ENCODE results near the gene VAPB.

Gene VAPB

DNA sequence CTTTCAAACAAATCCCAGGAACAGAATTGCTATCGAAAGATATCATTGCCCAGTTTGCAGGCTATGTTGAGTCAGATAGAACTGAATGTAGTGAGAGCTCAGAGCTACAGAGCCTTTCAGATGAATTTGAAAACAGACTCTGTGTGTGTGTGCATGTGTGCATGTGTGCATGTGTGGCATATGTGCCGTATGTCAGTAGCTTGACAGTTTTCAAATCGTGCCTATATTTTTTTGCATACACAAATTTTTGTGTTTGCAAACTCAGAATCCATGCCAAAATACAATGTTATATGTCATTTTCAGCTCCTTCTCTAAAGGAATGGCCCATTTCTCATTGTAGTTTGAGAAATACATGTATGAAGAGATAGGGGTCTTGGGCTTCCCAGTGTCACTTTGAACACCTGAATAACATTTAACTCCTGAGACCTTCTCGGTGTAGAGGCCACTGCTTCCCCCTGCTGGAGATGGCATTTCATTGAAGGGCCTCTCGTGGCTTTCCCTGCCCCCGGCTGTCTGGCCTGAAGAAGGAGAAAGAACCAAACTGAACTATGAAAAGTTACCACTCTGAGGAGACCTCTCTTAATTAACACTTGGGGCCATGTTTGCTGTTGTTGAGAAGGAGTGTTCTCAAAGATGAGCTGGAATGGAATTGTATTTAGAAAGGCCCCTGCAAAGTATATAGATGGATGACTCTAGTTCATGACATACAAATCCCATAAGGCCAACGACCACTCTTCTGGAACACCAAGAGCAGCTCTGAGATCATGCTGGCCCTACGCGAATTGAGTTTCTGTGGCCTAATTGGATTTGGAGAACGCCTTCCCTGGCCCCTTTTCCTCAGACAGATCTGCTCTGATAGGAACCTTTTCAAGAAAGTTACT lies 58.7 kb downstream of the VAPB start:
- Histone ChIP-seq H3K4me1 (ENCODE audit: control insufficient read depth, low read depth, low read length) (peaks cover 10% of the 10 kb centered on the region), H2BK120ac (ENCODE audit: low read depth, low read length) (no peak overlapping the region), H3K4me2 (ENCODE audit: low read length) (no peak overlapping the region), H3K56ac (ENCODE audit: low read length) (peak overlapping the region; percentile 22), H2BK5ac (ENCODE audit: low read length) (no peak overlapping the region), H3K27ac (ENCODE audit: low read depth, low read length) (peak overlapping the region; percentile 53), H3K18ac (ENCODE audit: low read length) (no peak overlapping the region), H3K23ac (ENCODE audit: low read length) (no peak overlapping the region), H3K27me3 (ENCODE audit: insufficient read depth, low read length, poor library complexity) (no peaks in the 10 kb centered on the region), H3K36me3 (ENCODE audit: control insufficient read depth, insufficient read depth, low read length) (no peaks in the 10 kb centered on the region), H3K4ac (ENCODE audit: low read depth, low read length) (no peak overlapping the region), H3K79me2 (ENCODE audit: control insufficient read depth, insufficient read depth, low read length) (no peaks in the 10 kb centered on the region), H3K79me1 (ENCODE audit: low read length) (peaks cover 2% of the 10 kb centered on the region), H3K9ac (ENCODE audit: low read length) (no peak overlapping the region), H4K8ac (ENCODE audit: low read depth, low read length) (no peak overlapping the region), H3K4me3 (ENCODE audit: low read length) (no peak overlapping the region), H4K5ac (ENCODE audit: low read length) (no peak overlapping the region), H2BK15ac (replicated peaks; ENCODE audit: low read depth) (no peak overlapping the region), H2AK5ac (ENCODE audit: low read length) (no peak overlapping the region)
- DNase-seq = peak; percentile 82
- WGBS (ENCODE audit: extremely low coverage, insufficient coverage, low lambda C conversion rate) = no CpG with 5 or more reads among the region's 10 CpGs

DNA sequence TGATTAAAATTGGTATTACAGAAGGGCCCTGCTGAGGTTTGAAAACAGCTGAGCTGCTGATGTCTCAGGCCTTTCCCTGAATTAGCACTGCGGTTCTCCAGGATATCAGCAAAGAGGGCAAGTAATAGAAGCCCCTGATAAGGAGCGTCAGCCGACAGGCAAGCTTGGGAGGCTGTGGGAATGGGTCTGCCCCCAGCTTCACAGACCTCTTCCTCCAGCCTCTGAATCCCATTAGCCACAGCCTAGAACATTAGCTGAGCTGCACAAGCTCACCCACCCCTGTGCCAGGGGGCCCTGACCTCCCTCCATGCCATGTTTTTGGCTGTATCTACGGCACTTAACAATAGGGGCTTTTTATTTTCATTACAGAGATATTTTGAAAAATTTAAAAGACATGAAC lies 59.9 kb downstream of the VAPB start:
- Histone ChIP-seq H3K4me2 (ENCODE audit: low read length) (no peak overlapping the region), H2BK15ac (replicated peaks; ENCODE audit: low read depth) (no peak overlapping the region), H4K8ac (ENCODE audit: low read depth, low read length) (no peak overlapping the region), H3K18ac (ENCODE audit: low read length) (no peak overlapping the region), H2AK5ac (ENCODE audit: low read length) (no peak overlapping the region), H3K4ac (ENCODE audit: low read depth, low read length) (no peak overlapping the region), H3K9ac (ENCODE audit: low read length) (no peak overlapping the region), H3K27ac (ENCODE audit: low read depth, low read length) (no peak overlapping the region), H3K4me1 (ENCODE audit: control insufficient read depth, low read depth, low read length) (peaks cover 10% of the 10 kb centered on the region), H3K36me3 (ENCODE audit: control insufficient read depth, insufficient read depth, low read length) (no peaks in the 10 kb centered on the region), H3K56ac (ENCODE audit: low read length) (no peak overlapping the region), H3K79me1 (ENCODE audit: low read length) (no peaks in the 10 kb centered on the region), H3K4me3 (ENCODE audit: low read length) (no peak overlapping the region), H2BK120ac (ENCODE audit: low read depth, low read length) (no peak overlapping the region), H3K79me2 (ENCODE audit: control insufficient read depth, insufficient read depth, low read length) (no peaks in the 10 kb centered on the region), H3K27me3 (ENCODE audit: insufficient read depth, low read length, poor library complexity) (no peaks in the 10 kb centered on the region), H3K23ac (ENCODE audit: low read length) (no peak overlapping the region), H2BK5ac (ENCODE audit: low read length) (no peak overlapping the region), H4K5ac (ENCODE audit: low read length) (no peak overlapping the region)
- peak; percentile 81 for DNase-seq
- no CpG with 5 or more reads among the region's 4 CpGs for WGBS (ENCODE audit: extremely low coverage, insufficient coverage, low lambda C conversion rate)

DNA sequence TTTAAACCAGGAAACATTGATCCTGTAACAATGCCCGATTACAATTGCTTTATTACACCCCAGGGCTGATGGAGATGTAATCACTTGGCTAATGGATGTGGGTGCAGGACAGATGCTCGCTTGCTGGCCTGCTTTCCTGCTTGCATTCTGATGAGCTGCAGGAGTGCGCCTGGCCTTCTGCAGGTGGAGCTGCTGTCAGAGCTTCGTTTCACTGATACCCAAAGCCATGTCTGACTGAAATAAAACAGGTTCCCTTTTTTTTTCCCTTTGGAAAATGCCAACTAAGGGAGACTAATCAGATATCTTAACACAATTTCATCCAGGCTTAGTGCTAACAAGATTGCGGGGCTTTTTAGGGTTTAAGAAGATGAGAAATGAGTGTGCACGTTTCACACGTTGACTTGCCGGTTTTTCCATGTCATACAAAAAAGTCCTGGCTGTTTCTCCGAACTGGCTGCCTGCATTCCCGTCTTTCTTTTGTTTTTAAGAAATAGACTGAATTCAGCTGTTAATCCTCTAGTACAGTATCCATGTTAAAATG lies 60.7 kb downstream of the VAPB start:
- Histone ChIP-seq H3K27me3 (ENCODE audit: insufficient read depth, low read length, poor library complexity) (no peaks in the 10 kb centered on the region), H3K27ac (ENCODE audit: low read depth, low read length) (no peak overlapping the region), H3K56ac (ENCODE audit: low read length) (no peak overlapping the region), H2BK15ac (replicated peaks; ENCODE audit: low read depth) (no peak overlapping the region), H2BK120ac (ENCODE audit: low read depth, low read length) (no peak overlapping the region), H2AK5ac (ENCODE audit: low read length) (no peak overlapping the region), H3K9ac (ENCODE audit: low read length) (no peak overlapping the region), H3K4ac (ENCODE audit: low read depth, low read length) (no peak overlapping the region), H3K79me2 (ENCODE audit: control insufficient read depth, insufficient read depth, low read length) (no peaks in the 10 kb centered on the region), H3K79me1 (ENCODE audit: low read length) (no peaks in the 10 kb centered on the region), H3K36me3 (ENCODE audit: control insufficient read depth, insufficient read depth, low read length) (no peaks in the 10 kb centered on the region), H4K5ac (ENCODE audit: low read length) (no peak overlapping the region), H2BK5ac (ENCODE audit: low read length) (no peak overlapping the region), H3K4me3 (ENCODE audit: low read length) (no peak overlapping the region), H3K18ac (ENCODE audit: low read length) (no peak overlapping the region), H3K23ac (ENCODE audit: low read length) (no peak overlapping the region), H3K4me2 (ENCODE audit: low read length) (no peak overlapping the region), H4K8ac (ENCODE audit: low read depth, low read length) (no peak overlapping the region), H3K4me1 (ENCODE audit: control insufficient read depth, low read depth, low read length) (peaks cover 10% of the 10 kb centered on the region)
- no CpG with 5 or more reads among the region's 10 CpGs for WGBS (ENCODE audit: extremely low coverage, insufficient coverage, low lambda C conversion rate)
- no peak for DNase-seq

GRCh38 chr20:58450254-58450653 lies 61.2 kb downstream of the VAPB start:
- no peaks in the 10 kb centered on the region for H3K79me2 ChIP-seq (ENCODE audit: control insufficient read depth, insufficient read depth, low read length)
- H3K4me2 ChIP-seq (ENCODE audit: low read length) = no peak overlapping the region
- H3K27ac ChIP-seq (ENCODE audit: low read depth, low read length) = no peak overlapping the region

GRCh38 chr20:58452667-58453255 lies 63.7 kb downstream of the VAPB start:
- Histone ChIP-seq H3K9ac (ENCODE audit: low read length) (no peak overlapping the region), H3K4ac (ENCODE audit: low read depth, low read length) (no peak overlapping the region), H4K8ac (ENCODE audit: low read depth, low read length) (no peak overlapping the region), H3K27ac (ENCODE audit: low read depth, low read length) (no peak overlapping the region), H2AK5ac (ENCODE audit: low read length) (no peak overlapping the region), H3K4me3 (ENCODE audit: low read length) (no peak overlapping the region), H3K56ac (ENCODE audit: low read length) (no peak overlapping the region), H3K4me1 (ENCODE audit: control insufficient read depth, low read depth, low read length) (peaks cover 10% of the 10 kb centered on the region), H3K18ac (ENCODE audit: low read length) (no peak overlapping the region), H3K79me1 (ENCODE audit: low read length) (no peaks in the 10 kb centered on the region), H3K27me3 (ENCODE audit: insufficient read depth, low read length, poor library complexity) (no peaks in the 10 kb centered on the region), H2BK15ac (replicated peaks; ENCODE audit: low read depth) (no peak overlapping the region), H3K79me2 (ENCODE audit: control insufficient read depth, insufficient read depth, low read length) (no peaks in the 10 kb centered on the region), H3K36me3 (ENCODE audit: control insufficient read depth, insufficient read depth, low read length) (no peaks in the 10 kb centered on the region), H4K5ac (ENCODE audit: low read length) (no peak overlapping the region), H3K23ac (ENCODE audit: low read length) (no peak overlapping the region), H3K4me2 (ENCODE audit: low read length) (no peak overlapping the region), H2BK5ac (ENCODE audit: low read length) (no peak overlapping the region), H2BK120ac (ENCODE audit: low read depth, low read length) (no peak overlapping the region)
- no CpG with 5 or more reads among the region's 4 CpGs for WGBS (ENCODE audit: extremely low coverage, insufficient coverage, low lambda C conversion rate)
- DNase-seq = peak; percentile 74

More at GRCh38 chr20:58450254-58450653, 61.2 kb downstream of the VAPB start:
- Histone ChIP-seq H3K79me1 (ENCODE audit: low read length) (no peaks in the 10 kb centered on the region), H2AK5ac (ENCODE audit: low read length) (no peak overlapping the region), H2BK5ac (ENCODE audit: low read length) (no peak overlapping the region), H3K23ac (ENCODE audit: low read length) (no peak overlapping the region), H3K56ac (ENCODE audit: low read length) (no peak overlapping the region), H2BK15ac (replicated peaks; ENCODE audit: low read depth) (no peak overlapping the region), H3K9ac (ENCODE audit: low read length) (no peak overlapping the region), H4K8ac (ENCODE audit: low read depth, low read length) (no peak overlapping the region), H3K4me1 (ENCODE audit: control insufficient read depth, low read depth, low read length) (peaks cover 10% of the 10 kb centered on the region), H3K36me3 (ENCODE audit: control insufficient read depth, insufficient read depth, low read length) (no peaks in the 10 kb centered on the region), H3K4me3 (ENCODE audit: low read length) (no peak overlapping the region), H2BK120ac (ENCODE audit: low read depth, low read length) (no peak overlapping the region), H4K5ac (ENCODE audit: low read length) (no peak overlapping the region), H3K4ac (ENCODE audit: low read depth, low read length) (no peak overlapping the region), H3K27me3 (ENCODE audit: insufficient read depth, low read length, poor library complexity) (no peaks in the 10 kb centered on the region), H3K18ac (ENCODE audit: low read length) (no peak overlapping the region)
- no peak for DNase-seq
- no CpG with 5 or more reads among the region's 10 CpGs for WGBS (ENCODE audit: extremely low coverage, insufficient coverage, low lambda C conversion rate)
